ENCODE measurements around the gene GABBR2.

GABBR2 gene

GRCh38 chr9:98576354-98576753 is 132.4 kb downstream of the GABBR2 start:
- Histone ChIP-seq H3K36me3 (ENCODE audit: insufficient read depth, low read length) (no peaks in the 10 kb centered on the region), H3K27ac (ENCODE audit: low read depth, low read length) (no peak overlapping the region), H3K4me3 (ENCODE audit: low read length) (no peak overlapping the region), H3K4me1 (ENCODE audit: insufficient read depth, low read length) (no peaks in the 10 kb centered on the region), H3K9me3 (ENCODE audit: insufficient read depth, low read depth, low read length) (no peaks in the 10 kb centered on the region), H3K9ac (ENCODE audit: low read depth, low read length) (no peak overlapping the region), H3K27me3 (ENCODE audit: insufficient read depth, low read length) (no peaks in the 10 kb centered on the region)
- 88% methylated on average over 2 of the region's 3 CpGs for whole genome bisulfite sequencing

GRCh38 chr9:98575379-98576346 is 133.1 kb downstream of the GABBR2 start:
- Histone ChIP-seq H3K27ac (ENCODE audit: low read depth, low read length) (no peak overlapping the region), H3K27me3 (ENCODE audit: insufficient read depth, low read length) (no peaks in the 10 kb centered on the region), H3K36me3 (ENCODE audit: insufficient read depth, low read length) (no peaks in the 10 kb centered on the region), H3K9ac (ENCODE audit: low read depth, low read length) (no peak overlapping the region), H3K9me3 (ENCODE audit: insufficient read depth, low read depth, low read length) (no peaks in the 10 kb centered on the region), H3K4me1 (ENCODE audit: insufficient read depth, low read length) (no peaks in the 10 kb centered on the region), H3K4me3 (ENCODE audit: low read length) (no peak overlapping the region)
- WGBS = 85% methylated on average over 13 of the region's 13 CpGs

GRCh38 chr9:98573749-98574278 is 134.9 kb downstream of the GABBR2 start:
- Histone ChIP-seq H3K36me3 (ENCODE audit: insufficient read depth, low read length) (no peaks in the 10 kb centered on the region), H3K4me1 (ENCODE audit: insufficient read depth, low read length) (no peaks in the 10 kb centered on the region)
- WGBS = 85% methylated on average over 4 of the region's 5 CpGs

GRCh38 chr9:98572796-98573195 is 135.9 kb downstream of the GABBR2 start:
- H3K27me3 ChIP-seq (ENCODE audit: insufficient read depth, low read length) = no peaks in the 10 kb centered on the region
- no peak overlapping the region for H3K9ac ChIP-seq (ENCODE audit: low read depth, low read length)
- no peaks in the 10 kb centered on the region for H3K9me3 ChIP-seq (ENCODE audit: insufficient read depth, low read depth, low read length)
- no peaks in the 10 kb centered on the region for H3K4me1 ChIP-seq (ENCODE audit: insufficient read depth, low read length)
- H3K36me3 ChIP-seq (ENCODE audit: insufficient read depth, low read length) = no peaks in the 10 kb centered on the region
- H3K4me3 ChIP-seq (ENCODE audit: low read length) = no peak overlapping the region
- H3K27ac ChIP-seq (ENCODE audit: low read depth, low read length) = no peak overlapping the region
- 93% methylated on average over 7 of the region's 7 CpGs for WGBS

More at GRCh38 chr9:98573749-98574278, 134.9 kb downstream of the GABBR2 start:
- H3K4me3 ChIP-seq (ENCODE audit: low read length) = no peak overlapping the region
- no peak overlapping the region for H3K9ac ChIP-seq (ENCODE audit: low read depth, low read length)
- H3K27ac ChIP-seq (ENCODE audit: low read depth, low read length) = no peak overlapping the region
- no peaks in the 10 kb centered on the region for H3K27me3 ChIP-seq (ENCODE audit: insufficient read depth, low read length)
- H3K9me3 ChIP-seq (ENCODE audit: insufficient read depth, low read depth, low read length) = no peaks in the 10 kb centered on the region

GRCh38 chr9:98572054-98572627 is 136.6 kb downstream of the GABBR2 start:
- no peaks in the 10 kb centered on the region for H3K9me3 ChIP-seq (ENCODE audit: insufficient read depth, low read depth, low read length)
- H3K4me3 ChIP-seq (ENCODE audit: low read length) = no peak overlapping the region
- no peaks in the 10 kb centered on the region for H3K27me3 ChIP-seq (ENCODE audit: insufficient read depth, low read length)
- no peaks in the 10 kb centered on the region for H3K4me1 ChIP-seq (ENCODE audit: insufficient read depth, low read length)
- H3K27ac ChIP-seq (ENCODE audit: low read depth, low read length) = no peak overlapping the region
- no peaks in the 10 kb centered on the region for H3K36me3 ChIP-seq (ENCODE audit: insufficient read depth, low read length)
- no peak overlapping the region for H3K9ac ChIP-seq (ENCODE audit: low read depth, low read length)
- WGBS = 82% methylated on average over 4 of the region's 4 CpGs

GRCh38 chr9:98571643-98572042 is 137.1 kb downstream of the GABBR2 start:
- no peak overlapping the region for H3K27ac ChIP-seq (ENCODE audit: low read depth, low read length)
- no peaks in the 10 kb centered on the region for H3K36me3 ChIP-seq (ENCODE audit: insufficient read depth, low read length)
- H3K4me3 ChIP-seq (ENCODE audit: low read length) = no peak overlapping the region
- H3K27me3 ChIP-seq (ENCODE audit: insufficient read depth, low read length) = no peaks in the 10 kb centered on the region
- H3K9me3 ChIP-seq (ENCODE audit: insufficient read depth, low read depth, low read length) = no peaks in the 10 kb centered on the region
- no peak overlapping the region for H3K9ac ChIP-seq (ENCODE audit: low read depth, low read length)
- H3K4me1 ChIP-seq (ENCODE audit: insufficient read depth, low read length) = no peaks in the 10 kb centered on the region
- WGBS = 92% methylated on average over 3 of the region's 3 CpGs

GRCh38 chr9:98570663-98571440 is 137.9 kb downstream of the GABBR2 start:
- H3K27ac ChIP-seq (ENCODE audit: low read depth, low read length) = no peak overlapping the region
- H3K27me3 ChIP-seq (ENCODE audit: insufficient read depth, low read length) = no peaks in the 10 kb centered on the region
- H3K36me3 ChIP-seq (ENCODE audit: insufficient read depth, low read length) = no peaks in the 10 kb centered on the region
- no peak overlapping the region for H3K9ac ChIP-seq (ENCODE audit: low read depth, low read length)
- no peaks in the 10 kb centered on the region for H3K9me3 ChIP-seq (ENCODE audit: insufficient read depth, low read depth, low read length)
- no peaks in the 10 kb centered on the region for H3K4me1 ChIP-seq (ENCODE audit: insufficient read depth, low read length)
- 85% methylated on average over 12 of the region's 12 CpGs for WGBS
- H3K4me3 ChIP-seq (ENCODE audit: low read length) = no peak overlapping the region

- H3K4me1 ChIP-seq (ENCODE audit: insufficient read depth, low read length) = no peaks in the 10 kb centered on the region
- H3K27ac ChIP-seq (ENCODE audit: low read depth, low read length) = no peak overlapping the region
- no peaks in the 10 kb centered on the region for H3K9me3 ChIP-seq (ENCODE audit: insufficient read depth, low read depth, low read length)
- no peak overlapping the region for H3K9ac ChIP-seq (ENCODE audit: low read depth, low read length)
- 95% methylated on average over 9 of the region's 9 CpGs for WGBS
- H3K27me3 ChIP-seq (ENCODE audit: insufficient read depth, low read length) = no peaks in the 10 kb centered on the region
- H3K36me3 ChIP-seq (ENCODE audit: insufficient read depth, low read length) = no peaks in the 10 kb centered on the region
- H3K4me3 ChIP-seq (ENCODE audit: low read length) = no peak overlapping the region
Measured at GRCh38 chr9:98570055-98570454, 138.7 kb downstream of the GABBR2 start.

GRCh38 chr9:98569491-98569890 is 139.2 kb downstream of the GABBR2 start:
- Histone ChIP-seq H3K27me3 (ENCODE audit: insufficient read depth, low read length) (no peaks in the 10 kb centered on the region), H3K9me3 (ENCODE audit: insufficient read depth, low read depth, low read length) (no peaks in the 10 kb centered on the region), H3K4me3 (ENCODE audit: low read length) (no peak overlapping the region), H3K9ac (ENCODE audit: low read depth, low read length) (no peak overlapping the region), H3K36me3 (ENCODE audit: insufficient read depth, low read length) (no peaks in the 10 kb centered on the region), H3K27ac (ENCODE audit: low read depth, low read length) (no peak overlapping the region), H3K4me1 (ENCODE audit: insufficient read depth, low read length) (no peaks in the 10 kb centered on the region)
- WGBS = 93% methylated on average over 4 of the region's 4 CpGs

GRCh38 chr9:98568909-98569469 is 139.7 kb downstream of the GABBR2 start:
- WGBS = 85% methylated on average over 5 of the region's 6 CpGs
- H3K4me1 ChIP-seq (ENCODE audit: insufficient read depth, low read length) = no peaks in the 10 kb centered on the region
- H3K4me3 ChIP-seq (ENCODE audit: low read length) = no peak overlapping the region
- H3K9ac ChIP-seq (ENCODE audit: low read depth, low read length) = no peak overlapping the region
- H3K36me3 ChIP-seq (ENCODE audit: insufficient read depth, low read length) = no peaks in the 10 kb centered on the region
- no peaks in the 10 kb centered on the region for H3K9me3 ChIP-seq (ENCODE audit: insufficient read depth, low read depth, low read length)
- H3K27ac ChIP-seq (ENCODE audit: low read depth, low read length) = no peak overlapping the region
- H3K27me3 ChIP-seq (ENCODE audit: insufficient read depth, low read length) = no peaks in the 10 kb centered on the region

Measured in HUES64 (cell line).